ENCODE data around the gene PKP4. TPM values are rescaled to one million over a fixed set of nuclear protein-coding genes. Genes with fewer than 3 reads are reported as not detected.

The PKP4 gene
- total RNA-seq, 1 donor: 47.4 TPM

GRCh38 chr2:158688721-158689120 lies 232.0 kb downstream of the PKP4 start:
- Histone ChIP-seq H3K79me2 (ENCODE audit: insufficient read depth, low read length) (no peaks in the 10 kb centered on the region), H4K20me1 (ENCODE audit: insufficient read depth, low read length) (no peaks in the 10 kb centered on the region), H2AFZ (ENCODE audit: low read length) (no peak overlapping the region), H3K9me3 (ENCODE audit: low read depth, low read length) (no peaks in the 10 kb centered on the region), H3K27me3 (ENCODE audit: insufficient read depth, low read length) (peaks cover 3% of the 10 kb centered on the region), H3K4me3 (ENCODE audit: insufficient read depth, low read length) (no peak overlapping the region), H3K4me2 (ENCODE audit: insufficient read depth, low read length) (peak overlapping the region; percentile 19), H3K4me1 (ENCODE audit: insufficient read depth, low read length) (peaks cover 14% of the 10 kb centered on the region), H3K36me3 (ENCODE audit: insufficient read depth, low read length) (no peaks in the 10 kb centered on the region), H3K27ac (ENCODE audit: low read depth, low read length) (no peak overlapping the region)
- no peak for TF ChIP-seq CTCF (IDR thresholded peaks at IDR 0.05; ENCODE audit: extremely low read depth, low read depth, low read length)
- DNase-seq (ENCODE audit: insufficient read length, low spot score, missing footprints): peak; percentile 56

- DNase-seq (ENCODE audit: insufficient read length, low spot score, missing footprints): no peak
- Histone ChIP-seq H2AFZ (ENCODE audit: low read length) (no peak overlapping the region), H3K4me2 (ENCODE audit: insufficient read depth, low read length) (no peak overlapping the region), H3K9me3 (ENCODE audit: low read depth, low read length) (no peaks in the 10 kb centered on the region), H3K27ac (ENCODE audit: low read depth, low read length) (no peak overlapping the region), H3K4me3 (ENCODE audit: insufficient read depth, low read length) (no peak overlapping the region), H3K27me3 (ENCODE audit: insufficient read depth, low read length) (peaks cover 3% of the 10 kb centered on the region), H3K4me1 (ENCODE audit: insufficient read depth, low read length) (peaks cover 14% of the 10 kb centered on the region), H3K36me3 (ENCODE audit: insufficient read depth, low read length) (no peaks in the 10 kb centered on the region), H4K20me1 (ENCODE audit: insufficient read depth, low read length) (no peaks in the 10 kb centered on the region), H3K79me2 (ENCODE audit: insufficient read depth, low read length) (no peaks in the 10 kb centered on the region)
- no peak for TF ChIP-seq CTCF (IDR thresholded peaks at IDR 0.05; ENCODE audit: extremely low read depth, low read depth, low read length)
Measured at GRCh38 chr2:158689391-158689790, 232.6 kb downstream of the PKP4 start.

- H3K36me3 ChIP-seq (ENCODE audit: insufficient read depth, low read length): no peaks in the 10 kb centered on the region
- H3K4me1 ChIP-seq (ENCODE audit: insufficient read depth, low read length): peaks cover 13% of the 10 kb centered on the region
- DNase-seq (ENCODE audit: insufficient read length, low spot score, missing footprints): no peak
- TF ChIP-seq CTCF (IDR thresholded peaks at IDR 0.05; ENCODE audit: extremely low read depth, low read depth, low read length): no peak
- H3K79me2 ChIP-seq (ENCODE audit: insufficient read depth, low read length): no peaks in the 10 kb centered on the region
- no peaks in the 10 kb centered on the region for H4K20me1 ChIP-seq (ENCODE audit: insufficient read depth, low read length)
- H3K4me2 ChIP-seq (ENCODE audit: insufficient read depth, low read length): no peak overlapping the region
- no peak overlapping the region for H3K4me3 ChIP-seq (ENCODE audit: insufficient read depth, low read length)
- peaks cover 3% of the 10 kb centered on the region for H3K27me3 ChIP-seq (ENCODE audit: insufficient read depth, low read length)
- no peak overlapping the region for H2AFZ ChIP-seq (ENCODE audit: low read length)
- no peak overlapping the region for H3K27ac ChIP-seq (ENCODE audit: low read depth, low read length)
- no peaks in the 10 kb centered on the region for H3K9me3 ChIP-seq (ENCODE audit: low read depth, low read length)
Measured at GRCh38 chr2:158690823-158691222, 234.1 kb downstream of the PKP4 start.

- Histone ChIP-seq H3K27me3 (ENCODE audit: insufficient read depth, low read length) (peaks cover 3% of the 10 kb centered on the region), H4K20me1 (ENCODE audit: insufficient read depth, low read length) (no peaks in the 10 kb centered on the region), H3K4me3 (ENCODE audit: insufficient read depth, low read length) (no peak overlapping the region), H3K36me3 (ENCODE audit: insufficient read depth, low read length) (no peaks in the 10 kb centered on the region), H3K79me2 (ENCODE audit: insufficient read depth, low read length) (no peaks in the 10 kb centered on the region), H3K9me3 (ENCODE audit: low read depth, low read length) (no peaks in the 10 kb centered on the region), H3K4me1 (ENCODE audit: insufficient read depth, low read length) (peaks cover 6% of the 10 kb centered on the region), H2AFZ (ENCODE audit: low read length) (no peak overlapping the region), H3K4me2 (ENCODE audit: insufficient read depth, low read length) (no peak overlapping the region), H3K27ac (ENCODE audit: low read depth, low read length) (no peak overlapping the region)
- DNase-seq (ENCODE audit: insufficient read length, low spot score, missing footprints): no peak
- no peak for TF ChIP-seq CTCF (IDR thresholded peaks at IDR 0.05; ENCODE audit: extremely low read depth, low read depth, low read length)
Measured at GRCh38 chr2:158691619-158692018, 234.9 kb downstream of the PKP4 start.

All from osteoblast (primary cell).